HG02852 (cell line): ENCODE results near the gene DENND6B.
"Not testable (repeated sequence)": the region's sequence is repeated elsewhere in the genome, so short reads cannot be mapped to it uniquely, and the experiment has no call there.

Experiments used
- ATAC-seq: cut with Tn5 transposase; IDR thresholded peaks from one replicate; pipeline ENCODE4 v1.9.1; 2021; ENCODE audit warnings: mild to moderate bottlenecking, moderate library complexity; ENCODE audit not compliant: unreplicated experiment

The DENND6B gene

GRCh38 chr22:50339945-50340879 lies 13.4 kb upstream of the DENND6B start:
- no peak for ATAC-seq

DNA sequence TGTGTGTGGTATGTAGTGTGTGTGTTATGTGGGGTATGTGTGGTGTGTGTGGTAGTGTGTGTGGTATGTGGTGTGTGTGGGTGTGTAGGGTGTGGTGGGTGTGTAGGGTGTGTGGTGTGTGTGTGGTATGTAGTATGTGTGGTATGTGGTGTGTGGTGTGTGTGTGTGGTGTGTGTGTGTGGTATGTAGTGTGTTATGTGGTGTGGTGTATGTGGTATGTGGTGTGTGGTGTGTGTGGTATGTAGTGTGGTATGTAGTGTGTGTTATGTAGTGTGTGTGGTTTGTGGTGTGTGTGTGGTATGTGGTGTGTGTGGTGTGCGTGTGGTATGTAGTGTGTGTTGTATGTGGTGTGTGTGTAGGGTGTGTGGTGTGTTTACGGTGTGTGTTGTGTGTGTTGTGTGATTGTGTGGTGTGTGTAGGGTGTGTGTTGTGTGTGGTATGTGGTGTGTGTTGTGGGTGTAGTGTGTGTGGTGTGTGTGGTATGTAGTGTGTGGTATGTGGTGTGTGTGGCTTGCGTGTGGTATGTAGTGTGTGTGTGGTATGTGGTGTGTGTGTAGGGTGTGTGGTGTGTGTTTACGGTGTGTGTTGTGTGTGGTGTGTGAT lies 12.1 kb upstream of the DENND6B start:
- no peak for ATAC-seq

DNA sequence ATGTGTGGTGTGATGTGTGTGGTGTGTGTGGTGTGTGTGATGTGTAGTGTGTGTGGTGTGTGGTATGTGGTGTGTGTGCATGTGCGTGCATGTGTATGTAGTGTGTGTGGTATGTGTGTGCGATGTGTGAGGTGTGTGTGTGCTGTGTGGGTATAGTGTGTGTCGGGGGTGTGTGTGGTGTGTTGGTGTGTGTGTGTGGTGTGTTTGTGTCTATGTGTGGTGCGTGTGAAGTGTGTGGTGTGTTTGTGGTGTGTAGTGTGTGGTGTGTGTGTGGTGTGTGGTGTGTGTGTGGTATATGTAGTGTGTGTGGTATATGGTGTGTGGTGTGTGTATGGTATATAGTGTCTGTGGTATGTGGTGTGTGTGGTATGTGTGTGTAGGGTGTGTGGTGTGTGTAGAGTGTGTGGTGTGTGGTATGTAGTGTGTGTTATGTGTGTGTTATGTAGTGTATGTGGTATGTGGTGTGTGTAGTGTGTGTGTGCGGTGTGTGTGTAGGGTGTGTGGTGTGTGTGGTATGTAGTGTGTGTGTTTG lies 11.3 kb upstream of the DENND6B start:
- no peak for ATAC-seq

- no peak for ATAC-seq
Measured at GRCh38 chr22:50337262-50338041, 10.6 kb upstream of the DENND6B start.

GRCh38 chr22:50334433-50334832 lies 7.6 kb upstream of the DENND6B start:
- not testable (repeated sequence) for ATAC-seq

DNA sequence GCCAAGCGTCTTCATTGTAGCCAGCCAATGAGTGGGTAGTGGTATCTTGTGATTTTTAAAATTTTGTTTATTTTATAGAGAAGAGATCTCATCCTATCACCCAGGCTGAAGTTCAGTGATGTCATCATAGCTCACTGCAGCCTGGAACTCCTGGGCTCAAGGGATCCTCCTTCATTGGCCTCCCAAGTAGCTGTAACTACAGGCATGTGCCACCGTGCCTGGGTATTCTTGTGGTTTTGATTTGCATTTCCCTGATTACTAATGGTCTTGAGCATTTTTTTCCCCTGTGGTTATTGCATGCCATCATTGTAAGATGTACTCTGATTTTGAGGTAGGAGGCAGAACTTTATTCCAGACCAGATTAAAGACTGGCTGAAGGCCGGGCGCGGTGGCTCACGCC lies 2.4 kb upstream of the DENND6B start:
- no peak for ATAC-seq

DNA sequence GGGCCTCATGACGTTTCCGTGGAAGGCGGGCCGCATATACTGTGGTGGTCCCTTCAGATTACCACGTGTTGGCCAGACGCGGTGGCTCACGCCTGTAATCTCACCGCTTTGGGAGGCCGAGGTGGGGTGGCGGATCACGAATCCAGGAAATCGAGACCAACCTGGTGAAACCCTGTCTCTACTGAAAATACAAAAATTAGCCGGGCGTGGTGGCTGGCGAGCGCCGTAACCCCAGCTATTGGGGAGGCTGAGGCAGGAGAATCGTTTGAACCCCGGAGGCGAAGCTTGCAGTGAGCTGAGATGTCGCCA lies 853 bp upstream of the DENND6B start:
- ATAC-seq: no peak

DNA sequence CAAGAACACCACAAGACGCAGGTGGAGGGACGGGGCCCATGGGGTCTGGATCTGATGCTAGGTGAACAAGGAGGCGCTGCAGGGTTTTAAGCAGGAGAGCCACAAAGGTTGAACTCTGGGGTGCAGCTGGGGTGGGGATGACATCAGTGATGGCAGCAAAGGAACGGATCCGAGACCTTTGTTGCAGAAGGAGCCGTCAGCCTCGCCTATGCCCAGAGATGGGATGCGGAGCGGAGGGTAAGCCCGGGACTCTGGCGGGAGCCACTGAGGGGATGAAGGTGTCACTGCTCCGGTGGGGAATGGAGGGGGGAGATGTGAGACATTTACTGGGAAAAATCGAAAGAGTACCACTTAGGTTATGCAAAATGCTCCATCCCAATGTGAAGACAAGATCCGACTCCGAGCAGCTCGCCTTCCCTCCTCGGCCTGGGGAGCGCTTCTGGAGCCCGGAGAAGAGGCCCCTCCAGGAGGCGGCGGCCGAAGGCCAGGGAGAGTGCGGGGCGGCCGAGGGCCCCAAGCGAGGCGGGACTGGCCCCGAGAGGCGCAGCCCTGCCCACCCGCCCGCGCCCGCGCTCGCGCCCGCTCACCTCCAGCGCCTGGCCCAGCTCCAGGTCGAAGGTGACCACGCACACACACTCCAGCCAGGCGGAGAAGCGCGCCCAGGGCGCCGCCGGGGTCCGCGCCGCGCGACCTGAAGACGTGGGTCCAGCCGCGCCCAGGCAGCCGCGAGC lies 422 bp downstream of the DENND6B start:
- ATAC-seq: no peak

- no peak for ATAC-seq
Measured at GRCh38 chr22:50325444-50326224, 1.2 kb downstream of the DENND6B start.

DNA sequence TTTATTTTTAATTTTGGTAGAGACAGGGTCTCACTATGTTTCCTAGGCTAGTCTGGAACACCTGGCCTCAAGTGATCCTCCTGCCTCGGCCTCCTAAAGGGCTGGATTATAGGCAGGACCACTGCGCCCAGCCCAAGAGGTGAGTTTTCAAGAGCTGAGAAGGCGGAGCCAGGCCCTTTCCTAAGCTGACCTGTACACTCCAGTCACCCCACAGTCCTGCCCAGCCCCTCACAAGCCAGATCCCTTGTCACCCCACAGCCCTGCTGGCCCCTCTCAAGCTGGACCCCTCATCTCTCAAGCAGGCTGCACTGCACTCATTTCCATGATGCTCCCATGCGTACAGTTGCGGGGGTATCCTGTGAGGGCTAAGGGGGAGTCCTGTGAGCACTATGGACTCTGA lies 2.9 kb downstream of the DENND6B start:
- no peak for ATAC-seq

GRCh38 chr22:50322382-50323104 lies 4.3 kb downstream of the DENND6B start:
- not testable (repeated sequence) for ATAC-seq

DNA sequence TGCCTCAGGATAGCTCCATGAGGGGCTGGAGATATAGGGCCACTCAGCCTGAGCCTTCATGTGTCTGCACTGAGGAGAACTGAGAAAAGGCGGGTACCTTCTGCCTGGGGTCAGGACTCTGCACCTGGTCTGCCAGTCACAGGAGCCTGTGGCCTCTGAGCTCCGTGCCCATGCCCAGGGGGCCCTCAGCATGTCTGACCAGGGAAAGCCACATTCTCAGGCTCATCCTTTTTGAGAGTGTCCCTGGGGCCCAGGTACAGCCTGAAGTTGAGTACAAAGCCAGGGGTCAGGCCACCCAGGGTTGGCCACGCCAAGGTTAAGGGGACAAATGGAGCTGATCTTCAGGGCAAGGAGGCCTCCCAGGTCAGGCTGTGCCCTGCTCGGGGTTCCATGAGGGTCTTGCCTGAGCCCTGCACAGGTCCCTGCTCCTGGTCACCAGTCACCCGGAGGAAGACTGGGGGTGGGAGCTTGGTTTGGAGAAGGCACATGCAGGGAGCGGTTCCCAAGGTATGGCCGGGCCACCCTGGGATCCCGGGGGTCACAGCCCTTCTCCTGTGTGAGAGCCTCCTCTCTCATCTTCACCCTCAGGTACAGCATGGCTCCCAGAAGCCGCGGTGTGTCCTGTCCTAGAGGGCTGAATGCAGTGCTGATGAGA lies 6.0 kb downstream of the DENND6B start:
- ATAC-seq: no peak

GRCh38 chr22:50320116-50320515 lies 6.7 kb downstream of the DENND6B start:
- ATAC-seq: no peak

DNA sequence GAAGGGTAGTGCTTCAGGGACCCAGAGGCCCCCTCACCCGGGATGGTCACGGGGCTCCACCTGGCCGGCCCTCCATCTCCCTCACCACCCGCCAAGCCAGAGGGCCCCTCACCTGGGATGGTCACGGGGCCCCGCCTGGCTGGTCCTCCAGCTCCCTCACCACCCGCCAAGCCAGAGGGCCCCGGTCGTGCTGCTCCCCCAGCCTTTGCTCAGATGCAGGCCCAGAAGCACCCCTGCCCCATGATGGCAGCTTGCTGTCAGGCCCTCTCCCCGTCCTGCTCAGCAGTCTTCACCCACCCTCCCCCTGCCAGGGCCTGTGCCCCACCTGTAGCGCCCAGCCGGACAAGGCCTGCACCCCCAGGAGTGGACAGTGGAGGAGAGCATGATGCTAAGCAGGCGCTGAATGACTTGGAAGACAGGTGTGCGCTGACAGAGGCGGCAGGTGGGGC lies 7.3 kb downstream of the DENND6B start:
- no peak for ATAC-seq

DNA sequence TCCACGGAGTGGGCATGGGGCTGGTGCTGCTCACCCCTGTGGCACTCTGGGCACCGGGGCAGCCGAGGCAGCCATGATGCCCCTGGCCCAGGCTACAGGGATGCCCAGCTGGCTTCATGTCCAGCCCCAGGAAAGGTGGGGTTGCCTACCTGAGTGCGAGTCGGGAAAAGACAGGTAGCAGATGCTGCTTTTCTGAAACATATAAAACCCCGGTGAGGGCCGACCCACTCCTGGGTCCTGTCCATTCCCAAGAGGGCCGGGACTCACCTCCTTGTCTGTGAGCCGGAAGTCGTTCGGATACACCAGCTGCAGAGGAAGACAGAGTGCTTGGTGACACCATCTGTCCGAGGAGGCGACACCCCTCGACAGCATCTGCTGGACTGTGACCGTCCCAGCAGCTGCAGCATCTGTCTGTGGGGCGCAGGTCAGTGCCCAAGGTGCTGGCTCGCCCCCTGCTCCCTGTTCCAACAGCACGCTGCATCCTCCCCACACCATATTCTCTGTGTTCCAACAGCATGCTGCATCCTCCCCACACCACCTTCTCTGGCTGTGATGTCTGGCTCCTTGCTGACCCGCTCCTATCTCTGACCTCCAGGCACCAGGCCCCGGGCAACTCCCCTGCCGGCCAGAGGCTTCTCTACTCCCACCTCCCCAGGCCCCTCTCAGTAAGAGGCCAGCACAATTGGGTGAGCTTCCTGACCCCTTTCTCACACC lies 8.0 kb downstream of the DENND6B start:
- ATAC-seq: no peak

- ATAC-seq: no peak
Measured at GRCh38 chr22:50318356-50318697, 8.5 kb downstream of the DENND6B start.

DNA sequence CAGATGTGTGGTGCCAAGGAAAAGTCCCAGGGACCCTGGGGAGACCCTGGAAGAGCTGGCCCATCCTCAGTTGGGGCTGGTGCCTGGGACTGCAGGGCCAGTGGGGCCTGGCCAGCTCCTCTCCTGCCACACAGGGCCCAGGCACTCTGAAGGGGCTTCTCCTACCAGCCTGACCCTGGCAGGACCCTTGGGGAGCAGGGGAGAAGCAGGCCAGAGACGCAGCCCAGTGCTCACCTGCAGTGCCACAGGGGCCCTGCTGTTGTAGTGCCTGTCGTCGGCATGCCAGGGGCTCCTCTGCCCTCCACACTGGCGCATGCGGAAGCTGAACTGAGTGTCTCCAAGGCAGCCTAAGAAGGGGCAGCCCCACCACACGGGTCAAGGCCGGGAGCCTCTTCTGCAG lies 9.1 kb downstream of the DENND6B start:
- ATAC-seq: no peak

- no peak for ATAC-seq
Measured at GRCh38 chr22:50317178-50317577, 9.6 kb downstream of the DENND6B start.
